Measurements from ENCODE around the gene NGB.

DNA sequence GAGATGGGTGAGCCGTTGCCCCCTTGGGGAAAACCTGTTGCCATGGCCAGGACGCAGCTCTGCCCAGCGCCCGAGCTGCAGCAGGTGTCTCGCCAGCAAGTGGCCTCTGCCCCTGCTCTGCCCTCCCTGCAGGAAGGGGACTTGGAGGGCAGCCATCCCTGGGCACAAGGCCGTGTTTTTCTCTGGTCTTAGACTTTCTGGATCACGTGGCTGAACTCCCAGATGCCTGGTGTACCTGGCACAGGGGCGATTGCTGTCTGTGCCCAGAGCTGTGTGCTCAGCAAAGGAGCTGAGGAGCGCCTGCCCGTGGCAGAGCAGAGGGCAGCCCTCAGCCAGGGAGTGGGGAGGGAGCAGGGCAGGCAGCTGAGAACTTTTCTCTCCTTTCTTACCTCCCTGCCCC lies 51.4 kb downstream of the NGB start:
- TF ChIP-seq POLR2A (IDR thresholded peaks at IDR 0.05; ENCODE audit: low read depth, low read length), result no peak
- TF ChIP-seq, protein P1, sequence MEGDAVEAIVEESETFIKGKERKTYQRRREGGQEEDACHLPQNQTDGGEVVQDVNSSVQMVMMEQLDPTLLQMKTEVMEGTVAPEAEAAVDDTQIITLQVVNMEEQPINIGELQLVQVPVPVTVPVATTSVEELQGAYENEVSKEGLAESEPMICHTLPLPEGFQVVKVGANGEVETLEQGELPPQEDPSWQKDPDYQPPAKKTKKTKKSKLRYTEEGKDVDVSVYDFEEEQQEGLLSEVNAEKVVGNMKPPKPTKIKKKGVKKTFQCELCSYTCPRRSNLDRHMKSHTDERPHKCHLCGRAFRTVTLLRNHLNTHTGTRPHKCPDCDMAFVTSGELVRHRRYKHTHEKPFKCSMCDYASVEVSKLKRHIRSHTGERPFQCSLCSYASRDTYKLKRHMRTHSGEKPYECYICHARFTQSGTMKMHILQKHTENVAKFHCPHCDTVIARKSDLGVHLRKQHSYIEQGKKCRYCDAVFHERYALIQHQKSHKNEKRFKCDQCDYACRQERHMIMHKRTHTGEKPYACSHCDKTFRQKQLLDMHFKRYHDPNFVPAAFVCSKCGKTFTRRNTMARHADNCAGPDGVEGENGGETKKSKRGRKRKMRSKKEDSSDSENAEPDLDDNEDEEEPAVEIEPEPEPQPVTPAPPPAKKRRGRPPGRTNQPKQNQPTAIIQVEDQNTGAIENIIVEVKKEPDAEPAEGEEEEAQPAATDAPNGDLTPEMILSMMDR (IDR thresholded peaks at IDR 0.05; ENCODE audit: extremely low read depth in 1 of 2, insufficient read depth in 1 of 2, low read depth in 1 of 2, low read length in 2 of 2), result no peak
- TF ChIP-seq POLR2AphosphoS5 (IDR thresholded peaks at IDR 0.05; ENCODE audit: insufficient read depth, low read depth, low read length), result no peak
